ENCODE results near the gene PMFBP1.

Gene PMFBP1

GRCh38 chr16:72172105-72173034 is at the start of gene PMFBP1:
Gene PMFBP1 (minus strand): TSS chr16:72172155. CDS start chr16:72171208, 947 bp downstream.
- no peak for DNase-seq (ENCODE audit: low read depth in 3 of 3, low spot score in 1 of 3)

- no peak for DNase-seq (ENCODE audit: low read depth in 3 of 3, low spot score in 1 of 3)
Measured at GRCh38 chr16:72221630-72222024, 49.7 kb upstream of the PMFBP1 start.

- no peak for DNase-seq (ENCODE audit: low read depth in 3 of 3, low spot score in 1 of 3)
Measured at GRCh38 chr16:72220875-72221629, 49.1 kb upstream of the PMFBP1 start.

GRCh38 chr16:72219282-72219681 is 47.3 kb upstream of the PMFBP1 start:
- DNase-seq (ENCODE audit: low read depth in 3 of 3, low spot score in 1 of 3): no peak

- DNase-seq (ENCODE audit: low read depth in 3 of 3, low spot score in 1 of 3): no peak
Measured at GRCh38 chr16:72216767-72217166, 44.8 kb upstream of the PMFBP1 start.

- no peak for DNase-seq (ENCODE audit: low read depth in 3 of 3, low spot score in 1 of 3)
Measured at GRCh38 chr16:72214821-72215220, 42.9 kb upstream of the PMFBP1 start.

GRCh38 chr16:72211110-72211509 is 39.2 kb upstream of the PMFBP1 start:
- DNase-seq (ENCODE audit: low read depth in 3 of 3, low spot score in 1 of 3): no peak

GRCh38 chr16:72210555-72210954 is 38.6 kb upstream of the PMFBP1 start:
- DNase-seq (ENCODE audit: low read depth in 3 of 3, low spot score in 1 of 3): no peak

- no peak for DNase-seq (ENCODE audit: low read depth in 3 of 3, low spot score in 1 of 3)
Measured at GRCh38 chr16:72210072-72210471, 38.1 kb upstream of the PMFBP1 start.

GRCh38 chr16:72206299-72206698 is 34.3 kb upstream of the PMFBP1 start:
- DNase-seq (ENCODE audit: low read depth in 3 of 3, low spot score in 1 of 3): no peak

- DNase-seq (ENCODE audit: low read depth in 3 of 3, low spot score in 1 of 3): no peak
Measured at GRCh38 chr16:72203401-72203800, 31.4 kb upstream of the PMFBP1 start.

GRCh38 chr16:72202014-72202413 is 30.1 kb upstream of the PMFBP1 start:
- DNase-seq (ENCODE audit: low read depth in 3 of 3, low spot score in 1 of 3): no peak

- DNase-seq (ENCODE audit: low read depth in 3 of 3, low spot score in 1 of 3): no peak
Measured at GRCh38 chr16:72201387-72201786, 29.4 kb upstream of the PMFBP1 start.

GRCh38 chr16:72199761-72200337 is 27.9 kb upstream of the PMFBP1 start:
- no peak for DNase-seq (ENCODE audit: low read depth in 3 of 3, low spot score in 1 of 3)

GRCh38 chr16:72198771-72199201 is 26.8 kb upstream of the PMFBP1 start:
- no peak for DNase-seq (ENCODE audit: low read depth in 3 of 3, low spot score in 1 of 3)

- DNase-seq (ENCODE audit: low read depth in 3 of 3, low spot score in 1 of 3): no peak
Measured at GRCh38 chr16:72198021-72198711, 26.2 kb upstream of the PMFBP1 start.

- no peak for DNase-seq (ENCODE audit: low read depth in 3 of 3, low spot score in 1 of 3)
Measured at GRCh38 chr16:72197545-72197944, 25.6 kb upstream of the PMFBP1 start.

- DNase-seq (ENCODE audit: low read depth in 3 of 3, low spot score in 1 of 3): no peak
Measured at GRCh38 chr16:72195609-72196008, 23.7 kb upstream of the PMFBP1 start.

GRCh38 chr16:72191551-72191950 is 19.6 kb upstream of the PMFBP1 start:
- DNase-seq (ENCODE audit: low read depth in 3 of 3, low spot score in 1 of 3): no peak

GRCh38 chr16:72189865-72190371 is 18.0 kb upstream of the PMFBP1 start:
- DNase-seq (ENCODE audit: low read depth in 3 of 3, low spot score in 1 of 3): no peak

- DNase-seq (ENCODE audit: low read depth in 3 of 3, low spot score in 1 of 3): no peak
Measured at GRCh38 chr16:72188541-72188940, 16.6 kb upstream of the PMFBP1 start.
